ENCODE measurements around the gene ADAM15.

The ADAM15 gene

DNA sequence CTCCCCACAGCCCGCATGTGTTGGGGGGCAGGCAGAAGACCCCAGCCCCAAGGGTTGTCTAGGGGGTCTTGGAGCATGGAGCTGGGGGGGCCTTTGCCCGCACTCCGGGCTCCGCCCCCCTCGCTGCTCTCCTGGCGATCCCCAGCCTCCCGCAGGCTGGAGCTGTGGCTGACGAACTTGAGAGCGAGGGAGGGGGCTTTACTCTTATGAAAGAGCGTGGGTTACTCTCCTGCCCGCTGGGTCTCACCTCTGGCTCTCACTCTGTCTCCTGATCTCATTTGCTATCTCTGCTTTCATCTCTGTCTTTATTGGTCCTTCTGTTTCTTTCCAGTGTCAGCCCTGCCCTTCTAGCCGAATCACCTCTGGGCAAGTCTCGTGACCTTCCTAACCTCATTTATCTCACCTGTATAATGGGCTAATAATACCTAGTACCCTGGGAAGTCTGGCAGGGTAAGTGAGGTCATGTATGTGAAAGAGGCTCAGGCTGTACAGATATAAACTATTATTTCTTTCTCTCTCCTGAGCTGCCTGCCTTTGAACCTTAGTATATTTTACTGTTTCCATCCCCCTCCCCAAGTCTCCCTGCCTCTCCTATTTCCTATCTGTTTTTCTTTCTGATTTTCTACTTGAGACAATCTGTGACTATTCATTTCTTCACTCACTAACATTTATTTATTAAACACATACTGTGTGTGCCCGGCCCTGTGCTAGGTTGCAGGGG lies 13.2 kb downstream of the ADAM15 start (continued):
- TF ChIP-seq ZNF248 (tag by site-specific recombination; IDR thresholded peaks at IDR 0.05) (no peak), ZNF639 (tag by site-specific recombination; IDR thresholded peaks at IDR 0.05) (0 out of 2 replicates have a peak, but pooled peaks have one; percentile 62), ZNF510 (tag by site-specific recombination; IDR thresholded peaks at IDR 0.05; ENCODE audit: insufficient replicate concordance) (no peak), ZNF24 (tag by site-specific recombination; IDR thresholded peaks at IDR 0.05) (peak; percentile 47), PRDM4 (tag by site-specific recombination; IDR thresholded peaks at IDR 0.05) (no peak), ZNF791 (tag by site-specific recombination; IDR thresholded peaks at IDR 0.05) (no peak), ZBTB1 (tag by site-specific recombination; IDR thresholded peaks at IDR 0.05) (no peak), ZNF658 (tag by site-specific recombination; IDR thresholded peaks at IDR 0.05) (no peak), ZNF558 (tag by site-specific recombination; IDR thresholded peaks at IDR 0.05) (no peak), ZFP69B (tag by site-specific recombination; IDR thresholded peaks at IDR 0.05) (no peak), KLF8 (tag by site-specific recombination; IDR thresholded peaks at IDR 0.05) (peak; percentile 31; the same call in 1 of the 2 replicates), ZBTB8A (tag by site-specific recombination; IDR thresholded peaks at IDR 0.05) (no peak), ZNF426 (tag by site-specific recombination; IDR thresholded peaks at IDR 0.05) (no peak), ZNF146 (tag by site-specific recombination; IDR thresholded peaks at IDR 0.05) (no peak), ZNF610 (tag by site-specific recombination; IDR thresholded peaks at IDR 0.05; ENCODE audit: borderline replicate concordance) (no peak), ZNF335 (tag by site-specific recombination; conservative IDR thresholded peaks at IDR 0.05) (peak; percentile 67), GLIS2 (tag by site-specific recombination; IDR thresholded peaks at IDR 0.05) (peak; percentile 94), ZNF664 (tag by site-specific recombination; IDR thresholded peaks at IDR 0.05) (no peak), ZBTB48 (tag by site-specific recombination; IDR thresholded peaks at IDR 0.05) (no peak)
- TF ChIP-seq, protein P1, sequence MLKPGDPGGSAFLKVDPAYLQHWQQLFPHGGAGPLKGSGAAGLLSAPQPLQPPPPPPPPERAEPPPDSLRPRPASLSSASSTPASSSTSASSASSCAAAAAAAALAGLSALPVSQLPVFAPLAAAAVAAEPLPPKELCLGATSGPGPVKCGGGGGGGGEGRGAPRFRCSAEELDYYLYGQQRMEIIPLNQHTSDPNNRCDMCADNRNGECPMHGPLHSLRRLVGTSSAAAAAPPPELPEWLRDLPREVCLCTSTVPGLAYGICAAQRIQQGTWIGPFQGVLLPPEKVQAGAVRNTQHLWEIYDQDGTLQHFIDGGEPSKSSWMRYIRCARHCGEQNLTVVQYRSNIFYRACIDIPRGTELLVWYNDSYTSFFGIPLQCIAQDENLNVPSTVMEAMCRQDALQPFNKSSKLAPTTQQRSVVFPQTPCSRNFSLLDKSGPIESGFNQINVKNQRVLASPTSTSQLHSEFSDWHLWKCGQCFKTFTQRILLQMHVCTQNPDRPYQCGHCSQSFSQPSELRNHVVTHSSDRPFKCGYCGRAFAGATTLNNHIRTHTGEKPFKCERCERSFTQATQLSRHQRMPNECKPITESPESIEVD (tag by site-specific recombination; IDR thresholded peaks at IDR 0.05) = no peak
- TF ChIP-seq, protein P2, sequence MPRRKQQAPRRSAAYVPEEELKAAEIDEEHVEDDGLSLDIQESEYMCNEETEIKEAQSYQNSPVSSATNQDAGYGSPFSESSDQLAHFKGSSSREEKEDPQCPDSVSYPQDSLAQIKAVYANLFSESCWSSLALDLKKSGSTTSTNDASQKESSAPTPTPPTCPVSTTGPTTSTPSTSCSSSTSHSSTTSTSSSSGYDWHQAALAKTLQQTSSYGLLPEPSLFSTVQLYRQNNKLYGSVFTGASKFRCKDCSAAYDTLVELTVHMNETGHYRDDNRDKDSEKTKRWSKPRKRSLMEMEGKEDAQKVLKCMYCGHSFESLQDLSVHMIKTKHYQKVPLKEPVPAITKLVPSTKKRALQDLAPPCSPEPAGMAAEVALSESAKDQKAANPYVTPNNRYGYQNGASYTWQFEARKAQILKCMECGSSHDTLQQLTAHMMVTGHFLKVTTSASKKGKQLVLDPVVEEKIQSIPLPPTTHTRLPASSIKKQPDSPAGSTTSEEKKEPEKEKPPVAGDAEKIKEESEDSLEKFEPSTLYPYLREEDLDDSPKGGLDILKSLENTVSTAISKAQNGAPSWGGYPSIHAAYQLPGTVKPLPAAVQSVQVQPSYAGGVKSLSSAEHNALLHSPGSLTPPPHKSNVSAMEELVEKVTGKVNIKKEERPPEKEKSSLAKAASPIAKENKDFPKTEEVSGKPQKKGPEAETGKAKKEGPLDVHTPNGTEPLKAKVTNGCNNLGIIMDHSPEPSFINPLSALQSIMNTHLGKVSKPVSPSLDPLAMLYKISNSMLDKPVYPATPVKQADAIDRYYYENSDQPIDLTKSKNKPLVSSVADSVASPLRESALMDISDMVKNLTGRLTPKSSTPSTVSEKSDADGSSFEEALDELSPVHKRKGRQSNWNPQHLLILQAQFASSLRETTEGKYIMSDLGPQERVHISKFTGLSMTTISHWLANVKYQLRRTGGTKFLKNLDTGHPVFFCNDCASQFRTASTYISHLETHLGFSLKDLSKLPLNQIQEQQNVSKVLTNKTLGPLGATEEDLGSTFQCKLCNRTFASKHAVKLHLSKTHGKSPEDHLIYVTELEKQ (tag by site-specific recombination; IDR thresholded peaks at IDR 0.05; ENCODE audit: borderline replicate concordance) = no peak
- TF ChIP-seq, protein P3, sequence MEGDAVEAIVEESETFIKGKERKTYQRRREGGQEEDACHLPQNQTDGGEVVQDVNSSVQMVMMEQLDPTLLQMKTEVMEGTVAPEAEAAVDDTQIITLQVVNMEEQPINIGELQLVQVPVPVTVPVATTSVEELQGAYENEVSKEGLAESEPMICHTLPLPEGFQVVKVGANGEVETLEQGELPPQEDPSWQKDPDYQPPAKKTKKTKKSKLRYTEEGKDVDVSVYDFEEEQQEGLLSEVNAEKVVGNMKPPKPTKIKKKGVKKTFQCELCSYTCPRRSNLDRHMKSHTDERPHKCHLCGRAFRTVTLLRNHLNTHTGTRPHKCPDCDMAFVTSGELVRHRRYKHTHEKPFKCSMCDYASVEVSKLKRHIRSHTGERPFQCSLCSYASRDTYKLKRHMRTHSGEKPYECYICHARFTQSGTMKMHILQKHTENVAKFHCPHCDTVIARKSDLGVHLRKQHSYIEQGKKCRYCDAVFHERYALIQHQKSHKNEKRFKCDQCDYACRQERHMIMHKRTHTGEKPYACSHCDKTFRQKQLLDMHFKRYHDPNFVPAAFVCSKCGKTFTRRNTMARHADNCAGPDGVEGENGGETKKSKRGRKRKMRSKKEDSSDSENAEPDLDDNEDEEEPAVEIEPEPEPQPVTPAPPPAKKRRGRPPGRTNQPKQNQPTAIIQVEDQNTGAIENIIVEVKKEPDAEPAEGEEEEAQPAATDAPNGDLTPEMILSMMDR (tag by site-specific recombination; IDR thresholded peaks at IDR 0.05) = no peak
- TF ChIP-seq, protein P4, sequence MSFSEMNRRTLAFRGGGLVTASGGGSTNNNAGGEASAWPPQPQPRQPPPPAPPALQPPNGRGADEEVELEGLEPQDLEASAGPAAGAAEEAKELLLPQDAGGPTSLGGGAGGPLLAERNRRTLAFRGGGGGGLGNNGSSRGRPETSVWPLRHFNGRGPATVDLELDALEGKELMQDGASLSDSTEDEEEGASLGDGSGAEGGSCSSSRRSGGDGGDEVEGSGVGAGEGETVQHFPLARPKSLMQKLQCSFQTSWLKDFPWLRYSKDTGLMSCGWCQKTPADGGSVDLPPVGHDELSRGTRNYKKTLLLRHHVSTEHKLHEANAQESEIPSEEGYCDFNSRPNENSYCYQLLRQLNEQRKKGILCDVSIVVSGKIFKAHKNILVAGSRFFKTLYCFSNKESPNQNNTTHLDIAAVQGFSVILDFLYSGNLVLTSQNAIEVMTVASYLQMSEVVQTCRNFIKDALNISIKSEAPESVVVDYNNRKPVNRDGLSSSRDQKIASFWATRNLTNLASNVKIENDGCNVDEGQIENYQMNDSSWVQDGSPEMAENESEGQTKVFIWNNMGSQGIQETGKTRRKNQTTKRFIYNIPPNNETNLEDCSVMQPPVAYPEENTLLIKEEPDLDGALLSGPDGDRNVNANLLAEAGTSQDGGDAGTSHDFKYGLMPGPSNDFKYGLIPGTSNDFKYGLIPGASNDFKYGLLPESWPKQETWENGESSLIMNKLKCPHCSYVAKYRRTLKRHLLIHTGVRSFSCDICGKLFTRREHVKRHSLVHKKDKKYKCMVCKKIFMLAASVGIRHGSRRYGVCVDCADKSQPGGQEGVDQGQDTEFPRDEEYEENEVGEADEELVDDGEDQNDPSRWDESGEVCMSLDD (tag by site-specific recombination; IDR thresholded peaks at IDR 0.05) = no peak
- TF ChIP-seq, protein P5, sequence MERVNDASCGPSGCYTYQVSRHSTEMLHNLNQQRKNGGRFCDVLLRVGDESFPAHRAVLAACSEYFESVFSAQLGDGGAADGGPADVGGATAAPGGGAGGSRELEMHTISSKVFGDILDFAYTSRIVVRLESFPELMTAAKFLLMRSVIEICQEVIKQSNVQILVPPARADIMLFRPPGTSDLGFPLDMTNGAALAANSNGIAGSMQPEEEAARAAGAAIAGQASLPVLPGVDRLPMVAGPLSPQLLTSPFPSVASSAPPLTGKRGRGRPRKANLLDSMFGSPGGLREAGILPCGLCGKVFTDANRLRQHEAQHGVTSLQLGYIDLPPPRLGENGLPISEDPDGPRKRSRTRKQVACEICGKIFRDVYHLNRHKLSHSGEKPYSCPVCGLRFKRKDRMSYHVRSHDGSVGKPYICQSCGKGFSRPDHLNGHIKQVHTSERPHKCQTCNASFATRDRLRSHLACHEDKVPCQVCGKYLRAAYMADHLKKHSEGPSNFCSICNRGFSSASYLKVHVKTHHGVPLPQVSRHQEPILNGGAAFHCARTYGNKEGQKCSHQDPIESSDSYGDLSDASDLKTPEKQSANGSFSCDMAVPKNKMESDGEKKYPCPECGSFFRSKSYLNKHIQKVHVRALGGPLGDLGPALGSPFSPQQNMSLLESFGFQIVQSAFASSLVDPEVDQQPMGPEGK (tag by site-specific recombination; IDR thresholded peaks at IDR 0.05) = peak; percentile 83

All from HEK293 (cell line).